Adrenal gland (tissue), 12 donors: ENCODE results near the gene TMC1. TPM values are rescaled to one million over a fixed set of nuclear protein-coding genes. Genes with fewer than 3 reads are reported as not detected.

Experiments
- DNase-seq, 7 donors: peaks; one replicate each; pipeline ENCODE4 v3.0.0-alpha.2; 2019 to 2020
- H3K27ac ChIP-seq, 5 donors: fragments of 200-600 bp; sonication (generic) in 4 of 5; 1 replicate in 3 of 5; 2 replicates in 2 of 5; pipeline versions ENCODE4 v1.5.1 to v1.8.0; 2016 to 2020; ENCODE audit warnings: mild to moderate bottlenecking in 1 of 5
- H3K27me3 ChIP-seq: fragments of 200-600 bp; 2 replicates; pipeline ENCODE4 v1.8.0; 2021
- H3K36me3 ChIP-seq, 2 donors: fragments of 200-600 bp; replicated peaks in 1 of 2; 1 replicate in 1 of 2; 2 replicates in 1 of 2; pipeline versions ENCODE4 v1.5.1 to v1.8.0; 2018 to 2022
- H3K4me1 ChIP-seq, 2 donors: fragments of 200-600 bp; replicated peaks in 1 of 2; 1 replicate in 1 of 2; 2 replicates in 1 of 2; pipeline versions ENCODE4 v1.5.1 to v1.8.0; 2018 to 2021
- H3K4me3 ChIP-seq, 4 donors: fragments of 200-600 bp; sonication (generic) in 3 of 4; one replicate each; pipeline ENCODE4 v1.5.1; 2016 to 2018
- H3K9me3 ChIP-seq, 3 donors: fragments of 200-600 bp; sonication (generic) in 1 of 3; replicated peaks in 1 of 3; 1 replicate in 2 of 3; 2 replicates in 1 of 3; pipeline versions ENCODE4 v1.5.1 to v1.8.0; 2016 to 2021
- POLR2A ChIP-seq, 2 donors: fragments of 450-650 bp; IDR thresholded peaks; one replicate each; pipeline ENCODE4 v1.6.1; 2017; ENCODE audit warnings: antibody characterized with exemption in 2 of 2, mild to moderate bottlenecking in 2 of 2, moderate library complexity in 1 of 2
- WGBS, 4 donors: extraction: QIAGEN DNeasy Blood & Tissue Kit in 2 of 4; methylation state at CpG; one replicate each; pipeline versions ENCODE4 v1.1.5 to v1.1.7; 2013 to 2017; 5-methylcytosine and 5-hydroxymethylcytosine counted together
- intact Hi-C, 2 donors: fragments of 100-400 bp; cut with DNase I; formaldehyde crosslinking; loops; one replicate each; pipeline versions ENCODE4 v1.14.1 to v1.15.0; 2022 to 2023
- polyA plus RNA-seq, 3 donors: library from polyadenylated mRNA; stranded (reverse); fragments of 200-250 nt in 2 of 3; fragments of 350-450 nt in 1 of 3; fragmentation: Illumina TruSeq in 1 of 3; extraction: RNeasy Lipid Tissue Mini Kit (QIAGEN cat#74804) in 1 of 3; gene quantifications; one replicate each; pipeline ENCODE4 v1.2.3, GENCODE V29; 2013 to 2014
- total RNA-seq, 9 donors: library from RNA; depleted of rRNA in 4 of 9; stranded (reverse); fragments of >200 nt in 4 of 9; fragments of 120-200 nt in 1 of 9; fragmentation: NEBNext Ultra II Directional in 1 of 9; extraction: Animal tissue kit (Norgen Biotek cat#: 25700) in 1 of 9; gene quantifications; one replicate each; pipeline versions ENCODE4 v1.1.0 to v1.2.4, GENCODE V29; 2013 to 2023
- TF ChIP-seq, protein P1 (sequence below), 6 experiments: fragments of 450-650 bp in 4 of 6; fragments of 200-600 bp in 2 of 6; sonication (generic) in 1 of 6; IDR thresholded peaks; 1 replicate in 5 of 6; 2 replicates in 1 of 6; pipeline versions ENCODE4 v1.5.1 to v1.8.0; 2016 to 2021; ENCODE audit warnings: antibody characterized with exemption in 6 of 6, mild to moderate bottlenecking in 2 of 6, moderate library complexity in 1 of 6
- donor health status: healthy with polysubstance abuse.
- donor health status: Bipolar disorder and iron deficiency.
- donor health status: DM: yes; HTN: yes; CAD: no.
- donor health status: DM: no; HTN: no; CAD: no.
- donor health status: DM: no; HTN: no; CAD: no.
- donor health status: DM: yes; HTN: yes; CAD: no.

The TMC1 gene
- total and polyA plus RNA-seq, 12 donors = 0.22 to 1.5 (median 0.50) TPM; not detected in 7

DNA sequence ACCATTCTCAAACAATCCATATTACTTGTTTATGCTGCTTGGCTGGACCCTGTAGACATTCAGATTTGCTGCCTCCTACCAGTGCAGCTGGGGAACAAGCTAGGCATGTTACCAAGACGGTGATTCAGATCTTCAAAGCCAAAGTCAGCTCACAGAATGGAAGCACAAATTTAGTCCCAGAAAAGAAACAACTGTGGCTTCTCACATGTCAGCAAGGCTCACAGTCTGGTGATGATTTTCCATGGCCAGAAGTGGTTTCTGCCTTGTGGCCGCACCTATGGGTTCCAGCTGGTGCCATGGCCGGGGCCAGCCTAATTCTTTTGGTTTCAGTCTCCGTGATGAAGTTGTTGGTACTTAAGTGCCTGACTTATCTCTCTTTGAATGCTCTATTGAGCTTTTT is 182.2 kb downstream of the TMC1 start:
- WGBS, 4 donors = 65 to 89% (median 85%) methylated on average over 4 of the region's 4 CpGs
- Histone ChIP-seq H3K36me3 (no peaks in the 10 kb centered on the region), H3K27ac (no peak overlapping the region), H3K9me3 (no peaks in the 10 kb centered on the region), H3K4me3 (no peak overlapping the region), H3K27me3 (no peaks in the 10 kb centered on the region), H3K4me1 (no peaks in the 10 kb centered on the region)
- TF ChIP-seq POLR2A (IDR thresholded peaks at IDR 0.05) = no peak
- TF ChIP-seq, protein P1, sequence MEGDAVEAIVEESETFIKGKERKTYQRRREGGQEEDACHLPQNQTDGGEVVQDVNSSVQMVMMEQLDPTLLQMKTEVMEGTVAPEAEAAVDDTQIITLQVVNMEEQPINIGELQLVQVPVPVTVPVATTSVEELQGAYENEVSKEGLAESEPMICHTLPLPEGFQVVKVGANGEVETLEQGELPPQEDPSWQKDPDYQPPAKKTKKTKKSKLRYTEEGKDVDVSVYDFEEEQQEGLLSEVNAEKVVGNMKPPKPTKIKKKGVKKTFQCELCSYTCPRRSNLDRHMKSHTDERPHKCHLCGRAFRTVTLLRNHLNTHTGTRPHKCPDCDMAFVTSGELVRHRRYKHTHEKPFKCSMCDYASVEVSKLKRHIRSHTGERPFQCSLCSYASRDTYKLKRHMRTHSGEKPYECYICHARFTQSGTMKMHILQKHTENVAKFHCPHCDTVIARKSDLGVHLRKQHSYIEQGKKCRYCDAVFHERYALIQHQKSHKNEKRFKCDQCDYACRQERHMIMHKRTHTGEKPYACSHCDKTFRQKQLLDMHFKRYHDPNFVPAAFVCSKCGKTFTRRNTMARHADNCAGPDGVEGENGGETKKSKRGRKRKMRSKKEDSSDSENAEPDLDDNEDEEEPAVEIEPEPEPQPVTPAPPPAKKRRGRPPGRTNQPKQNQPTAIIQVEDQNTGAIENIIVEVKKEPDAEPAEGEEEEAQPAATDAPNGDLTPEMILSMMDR (IDR thresholded peaks at IDR 0.05) = no peak
- DNase-seq = no peak
- intact Hi-C loops = no loop called here

DNA sequence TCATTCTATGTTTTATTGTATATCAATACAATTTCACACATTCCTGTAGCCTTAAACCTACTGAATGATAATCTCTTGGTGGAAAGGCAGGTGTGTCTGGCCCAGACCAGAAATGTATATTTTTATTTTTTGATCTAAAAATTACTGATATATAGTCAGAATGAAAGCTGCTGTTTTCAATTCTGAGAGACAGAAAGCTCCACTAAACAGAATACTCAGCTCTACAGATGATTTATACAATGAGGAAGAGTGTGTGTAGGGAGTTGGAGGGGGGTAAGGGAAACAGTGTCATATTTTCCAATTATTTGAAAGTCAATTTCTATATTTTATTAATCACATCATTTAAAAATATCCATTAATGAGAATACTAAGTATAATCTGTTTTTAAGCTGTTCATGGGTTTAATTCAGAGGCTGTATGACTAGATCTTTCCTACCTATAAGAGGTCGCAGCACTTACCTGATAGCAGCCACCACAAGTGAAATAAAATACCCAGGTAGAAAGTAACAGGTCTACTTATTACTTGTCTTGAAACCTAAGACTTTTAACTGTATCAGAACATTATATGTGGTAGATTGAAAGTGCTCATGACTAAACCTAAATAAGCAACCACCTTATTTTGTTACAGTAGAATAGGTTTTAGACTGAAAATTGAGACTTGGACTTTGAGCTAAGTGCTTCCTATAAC is 183.4 kb downstream of the TMC1 start:
- no peaks in the 10 kb centered on the region for H3K9me3 ChIP-seq
- no peaks in the 10 kb centered on the region for H3K4me1 ChIP-seq
- intact Hi-C loops = no loop called here
- no peak overlapping the region for H3K27ac ChIP-seq
- no peaks in the 10 kb centered on the region for H3K36me3 ChIP-seq
- DNase-seq = no peak
- TF ChIP-seq POLR2A (IDR thresholded peaks at IDR 0.05) = no peak
- TF ChIP-seq, protein P1 (IDR thresholded peaks at IDR 0.05) = no peak
- H3K27me3 ChIP-seq = no peaks in the 10 kb centered on the region
- H3K4me3 ChIP-seq = no peak overlapping the region
- WGBS, 4 donors = 89 to 97% (median 92%) methylated on average over 1 of the region's 1 CpG

DNA sequence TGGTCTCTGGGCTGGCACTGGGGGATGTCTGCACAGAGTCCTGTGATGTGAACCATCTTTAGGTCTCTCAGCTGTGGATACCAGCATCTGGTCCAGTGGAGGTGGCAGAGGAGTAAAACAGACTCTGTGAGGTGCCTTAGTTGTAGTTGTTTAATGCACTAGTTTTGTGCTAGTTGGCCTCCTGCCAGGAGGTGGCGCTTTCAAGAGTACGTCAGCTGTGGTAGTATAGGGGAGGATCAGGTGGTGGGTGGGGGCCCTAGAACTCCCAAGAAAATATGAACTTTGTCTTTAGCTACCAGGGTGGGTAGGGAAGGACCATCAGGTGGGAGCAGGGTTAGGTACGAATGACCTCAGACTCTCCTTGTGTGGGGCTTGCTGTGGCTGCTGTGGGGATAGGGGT is 197.1 kb downstream of the TMC1 start:
- intact Hi-C loops = no loop called here
- 80 to 100% (median 88%) methylated on average over 1 to 3 of the region's 3 CpGs for WGBS, 4 donors
- Histone ChIP-seq H3K4me3 (no peak overlapping the region), H3K36me3 (no peaks in the 10 kb centered on the region), H3K4me1 (no peaks in the 10 kb centered on the region), H3K9me3 (no peaks in the 10 kb centered on the region), H3K27ac (no peak overlapping the region), H3K27me3 (peaks cover 3% of the 10 kb centered on the region)
- DNase-seq = no peak
- TF ChIP-seq POLR2A (IDR thresholded peaks at IDR 0.05) = no peak
- TF ChIP-seq, protein P1 (IDR thresholded peaks at IDR 0.05) = no peak

DNA sequence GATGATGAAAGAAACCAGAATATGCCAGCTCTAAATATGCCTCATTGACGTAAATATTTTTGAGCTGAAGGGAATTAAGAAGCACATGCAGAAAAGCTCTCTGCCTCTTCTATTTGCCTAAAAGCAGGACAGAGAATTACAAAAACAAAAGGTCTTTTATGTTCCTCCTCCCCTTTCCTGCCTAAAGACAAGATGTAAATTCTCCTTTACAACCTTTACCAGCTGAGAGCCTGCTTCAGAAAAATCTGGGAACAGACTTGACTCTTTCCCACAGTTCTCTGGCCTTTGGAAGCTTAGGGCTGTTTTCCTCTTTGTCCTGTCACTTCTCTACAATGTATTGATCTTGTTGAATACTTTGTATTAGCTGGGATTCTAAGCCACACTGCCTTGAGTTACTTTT is 199.7 kb downstream of the TMC1 start:
- no peak overlapping the region for H3K4me3 ChIP-seq
- no peaks in the 10 kb centered on the region for H3K36me3 ChIP-seq
- WGBS, 4 donors = 78 to 89% (median 85%) methylated on average over 1 of the region's 1 CpG
- H3K27me3 ChIP-seq = peaks cover 3% of the 10 kb centered on the region
- no peaks in the 10 kb centered on the region for H3K4me1 ChIP-seq
- TF ChIP-seq, protein P1 (IDR thresholded peaks at IDR 0.05) = no peak
- no peak for TF ChIP-seq POLR2A (IDR thresholded peaks at IDR 0.05)
- no peaks in the 10 kb centered on the region for H3K9me3 ChIP-seq
- DNase-seq = no peak
- no peak overlapping the region for H3K27ac ChIP-seq
- intact Hi-C loops = no loop called here
